DMS79 (cell line): ENCODE data around the gene IL32.

Experiments used
- DNase-seq: peaks from one replicate; lab custom pipeline; 2025; lab: John Stamatoyannopoulos, UW

IL32 gene

GRCh38 chr16:3089717-3090592 is 24.5 kb downstream of the IL32 start:
- DNase-seq = no peak

GRCh38 chr16:3091551-3091950 is 26.1 kb downstream of the IL32 start:
- DNase-seq = no peak

DNA sequence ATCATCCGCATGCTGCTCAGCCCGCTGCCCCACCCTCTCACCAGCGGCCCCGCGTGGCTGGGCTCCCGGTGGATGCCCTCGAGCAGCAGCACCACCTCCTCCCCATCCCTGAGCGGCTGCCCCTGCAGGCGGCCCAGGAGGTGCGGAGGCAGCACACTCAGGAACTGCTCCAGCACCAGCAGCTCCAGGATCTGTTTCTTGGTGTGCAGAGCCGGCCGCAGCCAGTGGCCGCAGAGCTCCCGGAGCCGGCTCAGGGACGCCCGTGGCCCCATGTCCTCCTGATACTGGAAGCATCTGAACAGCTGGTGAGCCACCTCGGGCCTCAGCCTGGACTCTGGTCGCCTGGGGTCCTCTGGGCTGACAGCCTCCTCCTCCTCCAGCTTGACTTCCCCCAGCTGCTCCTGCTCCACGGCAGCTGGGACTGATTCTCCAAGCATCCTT is 27.1 kb downstream of the IL32 start:
- no peak for DNase-seq

GRCh38 chr16:3094289-3095027 is 29.0 kb downstream of the IL32 start:
- no peak for DNase-seq

DNA sequence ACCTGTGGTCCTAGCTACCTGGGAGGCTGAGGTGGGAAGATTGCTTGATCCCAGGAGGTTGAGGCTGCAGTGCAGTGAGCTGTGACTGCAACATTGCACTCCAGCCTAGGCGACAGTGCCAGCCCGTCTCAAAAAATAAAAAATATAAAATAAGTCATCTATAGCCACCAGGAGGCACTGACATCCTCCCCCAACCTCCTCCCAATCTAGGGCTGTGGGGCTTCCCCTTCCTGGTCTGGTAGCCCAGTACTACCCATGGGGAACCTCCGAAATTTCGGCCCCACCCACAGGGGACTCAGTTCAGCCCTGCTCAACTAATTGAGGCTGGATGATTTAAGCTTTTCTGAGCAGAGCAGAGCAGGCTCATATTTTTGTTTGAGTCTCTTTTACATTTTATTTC is 30.4 kb downstream of the IL32 start:
- DNase-seq = no peak

- DNase-seq = no peak
These were observed 30.9 kb downstream of the IL32 start for GRCh38 chr16:3096362-3096761.

GRCh38 chr16:3097266-3097665 is 31.8 kb downstream of the IL32 start:
- DNase-seq = no peak

GRCh38 chr16:3098459-3099394 is 33.3 kb downstream of the IL32 start, which contains the start of gene ZSCAN10:
ZSCAN10 (minus strand) TSS chr16:3099294; CDS start chr16:3092937, 6,357 bp downstream.
- no peak for DNase-seq

DNA sequence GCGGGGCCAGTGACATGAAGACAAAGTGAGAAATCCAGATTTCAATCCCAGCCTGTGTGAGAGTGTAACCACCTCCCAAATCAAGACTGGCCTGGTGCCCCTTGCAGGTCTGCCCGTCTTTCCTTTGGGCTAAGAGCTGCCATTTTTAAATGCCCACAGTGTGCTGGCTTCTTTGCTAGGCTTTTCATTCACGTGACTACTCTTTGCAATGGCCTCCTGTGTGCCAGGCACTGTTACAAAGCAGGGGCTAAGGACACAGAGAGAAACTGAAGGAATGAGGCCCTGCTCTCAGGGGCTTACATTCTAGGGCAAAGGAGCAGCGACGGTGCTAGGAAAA is 33.9 kb downstream of the IL32 start:
- no peak for DNase-seq

GRCh38 chr16:3099732-3100499 is 34.5 kb downstream of the IL32 start:
- no peak for DNase-seq

- DNase-seq = no peak
These were observed 35.8 kb downstream of the IL32 start for GRCh38 chr16:3101018-3101840.

GRCh38 chr16:3101841-3102470 is 36.5 kb downstream of the IL32 start:
- DNase-seq = peak; percentile 21

DNA sequence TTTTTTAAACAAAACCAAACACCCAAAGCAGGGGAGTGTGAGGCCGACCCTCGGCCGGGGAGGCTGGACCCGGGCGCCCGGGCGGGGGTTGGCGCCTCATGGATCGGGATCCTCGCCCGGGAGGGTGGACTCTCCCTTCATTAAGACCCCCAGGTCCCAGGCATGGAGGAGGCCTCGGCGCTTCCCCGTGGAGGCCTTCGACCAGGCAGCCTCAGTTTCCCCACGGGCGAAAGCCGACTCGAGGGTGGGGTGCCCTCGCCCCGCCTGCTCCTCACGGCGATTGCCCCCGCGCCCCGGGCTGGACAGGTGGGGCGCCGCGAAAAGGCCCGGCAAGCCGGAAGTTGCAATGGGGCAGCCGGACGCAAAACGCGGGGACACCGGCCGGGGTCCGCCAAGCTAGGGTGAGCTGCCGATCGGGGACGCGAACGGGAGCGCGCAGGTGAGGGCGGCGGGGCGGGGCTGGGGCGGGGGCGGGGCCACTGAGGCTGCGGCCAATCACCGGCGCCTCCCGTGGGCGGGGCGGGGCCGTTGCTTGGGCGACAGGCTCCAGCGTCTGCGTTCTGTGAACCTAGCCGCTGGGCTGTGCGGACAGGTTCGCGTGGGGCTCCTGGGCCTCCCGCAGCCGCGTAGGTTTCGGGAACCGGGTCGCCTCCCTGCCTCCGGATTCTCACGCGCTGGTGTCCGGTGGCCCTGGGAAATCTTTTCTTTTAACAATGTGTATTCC is 40.9 kb downstream of the IL32 start:
- peak; percentile 62 for DNase-seq

DNA sequence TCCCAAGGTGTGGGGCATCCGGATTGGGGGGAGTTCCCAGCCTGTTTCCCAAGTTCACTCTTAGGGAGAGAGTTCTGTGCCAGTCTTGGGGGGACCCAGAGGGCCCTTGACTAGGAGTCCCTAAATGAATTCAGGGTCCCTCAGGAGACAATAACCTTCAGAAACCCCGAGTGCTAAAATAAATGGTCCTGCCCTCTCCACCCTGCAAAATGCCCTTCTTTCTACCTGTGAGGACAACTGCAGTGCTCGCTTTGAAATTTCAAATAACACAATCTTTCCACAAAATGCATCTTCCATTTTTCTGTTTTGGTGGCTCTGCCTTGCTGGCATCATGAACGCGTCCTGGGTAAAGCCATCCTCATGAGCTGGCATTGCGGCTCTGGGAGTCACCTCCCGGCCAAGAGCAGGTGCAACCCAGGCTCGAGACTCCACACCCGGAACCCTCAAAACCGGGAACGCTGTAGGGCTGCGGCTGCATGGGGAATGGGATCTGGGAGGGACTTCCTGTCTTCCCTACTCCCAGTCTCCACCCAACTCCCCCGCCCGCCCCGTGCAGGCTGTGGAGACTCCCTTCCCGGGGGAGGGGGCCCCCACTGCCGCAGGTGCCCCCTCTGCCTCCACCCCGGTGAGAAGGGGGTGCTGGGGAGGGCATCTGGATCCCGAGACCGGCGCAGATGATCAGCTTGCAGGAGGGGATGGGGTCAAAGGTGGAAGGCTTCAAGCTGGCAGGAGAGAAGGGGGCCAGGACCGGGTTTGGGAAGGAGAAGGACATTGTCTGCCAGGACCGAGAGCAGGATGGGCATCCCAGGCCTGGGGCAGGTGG is 46.8 kb downstream of the IL32 start, which contains the start of gene ZNF205:
Gene ZNF205, plus strand, starts transcription at position 529 of the 823 bp plus-strand sequence. CDS start 845 bp downstream, outside the sequence.
- DNase-seq = peak; percentile 74

DNA sequence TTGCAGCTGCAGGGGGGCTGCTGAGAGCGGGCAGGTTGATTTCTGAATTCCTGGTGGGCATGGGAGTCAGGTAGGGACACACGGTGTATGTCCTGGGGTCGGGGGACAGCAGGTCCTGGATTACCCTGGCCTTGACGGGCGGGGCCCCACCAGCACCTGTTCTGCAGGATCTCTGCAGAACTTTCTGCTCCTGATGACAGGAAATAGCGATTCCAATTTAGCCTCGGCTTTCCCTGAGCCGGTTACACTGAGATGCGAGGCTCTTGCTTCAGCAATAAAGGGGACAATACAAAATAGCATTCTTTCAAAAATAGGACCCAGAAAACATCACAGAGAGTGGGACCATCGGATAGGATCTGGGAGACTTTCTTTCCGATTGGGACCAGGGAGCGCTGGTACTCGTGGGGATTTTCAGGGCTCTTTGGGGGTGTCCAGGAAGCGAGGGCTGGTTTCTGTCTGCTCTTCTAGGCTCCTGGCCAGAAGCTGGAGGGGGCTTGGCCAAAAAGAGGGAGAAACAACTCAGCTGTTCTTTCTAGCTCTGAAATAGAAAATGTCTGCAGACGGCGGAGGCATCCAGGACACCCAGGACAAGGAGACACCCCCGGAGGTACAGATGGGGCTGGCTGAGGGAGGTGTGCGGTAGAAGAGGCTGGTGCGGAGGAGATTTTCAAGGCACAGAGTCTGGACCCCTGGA is 47.6 kb downstream of the IL32 start:
- DNase-seq = no peak

GRCh38 chr16:3113765-3114479 is 48.5 kb downstream of the IL32 start:
- DNase-seq = no peak

DNA sequence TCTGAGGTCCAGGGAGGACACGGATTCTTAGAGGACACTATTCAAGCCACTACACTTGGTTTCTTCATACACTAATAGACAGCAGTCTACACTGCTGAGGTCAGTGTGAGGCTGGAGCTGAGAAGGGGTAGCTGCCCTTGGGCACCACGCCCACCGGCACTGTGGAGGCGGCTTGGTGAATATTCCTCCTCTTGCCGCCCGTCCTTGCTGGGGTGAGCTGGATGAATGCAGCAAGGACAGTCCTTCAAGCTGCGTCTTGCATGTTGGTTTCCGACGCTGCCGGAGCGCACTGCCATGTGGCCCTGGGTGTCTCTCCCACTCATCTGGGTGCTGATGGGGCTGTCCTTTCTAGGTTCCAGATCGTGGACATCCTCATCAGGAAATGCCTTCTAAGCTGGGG is 49.6 kb downstream of the IL32 start:
- no peak for DNase-seq
